Osteocyte (in vitro differentiated cells): ENCODE results near the gene CLPTM1L. TPM values are rescaled to one million over a fixed set of nuclear protein-coding genes. Genes with fewer than 3 reads are reported as not detected.
"Not testable (repeated sequence)": the region's sequence is repeated elsewhere in the genome, so short reads cannot be mapped to it uniquely, and the experiment has no call there.

ENCODE experiments used
- DNase-seq: peaks from one replicate; pipeline ENCODE4 v3.0.0; 2021; ENCODE audit warnings: mixed read lengths; ENCODE audit not compliant: unreplicated experiment; ENCODE audit errors: extremely low spot score
- H3K27ac Mint-ChIP-seq: one replicate; pipeline ENCODE4 v1.8.0; 2021; ENCODE audit warnings: mild to moderate bottlenecking, mixed read lengths; ENCODE audit not compliant: unreplicated experiment
- H3K27me3 Mint-ChIP-seq: one replicate; pipeline ENCODE4 v1.8.0; 2021; ENCODE audit warnings: mixed read lengths; ENCODE audit not compliant: unreplicated experiment
- H3K36me3 Mint-ChIP-seq: one replicate; pipeline ENCODE4 v1.8.0; 2021; ENCODE audit warnings: mixed read lengths; ENCODE audit not compliant: unreplicated experiment
- H3K4me1 Mint-ChIP-seq: one replicate; pipeline ENCODE4 v1.8.0; 2021; ENCODE audit warnings: mixed read lengths; ENCODE audit not compliant: unreplicated experiment
- H3K4me3 Mint-ChIP-seq: one replicate; pipeline ENCODE4 v1.8.0; 2021; ENCODE audit warnings: mild to moderate bottlenecking, moderate library complexity, mixed read lengths; ENCODE audit not compliant: unreplicated experiment
- H3K9me3 Mint-ChIP-seq: one replicate; pipeline ENCODE4 v1.8.0; 2021; ENCODE audit warnings: mixed read lengths; ENCODE audit not compliant: unreplicated experiment
- CTCF ChIP-seq: fragments of 200-600 bp; sonication (generic); IDR thresholded peaks from 2 replicates; pipeline ENCODE4 v1.5.0; 2021; ENCODE audit warnings: antibody characterized with exemption, mild to moderate bottlenecking, moderate library complexity
- total RNA-seq: library from RNA; stranded (reverse); gene quantifications from 2 replicates; pipeline ENCODE4 v1.2.1, GENCODE V29; 2021

Gene CLPTM1L
- total RNA-seq, 1 donor from 2014 or later = 93.1 TPM

- no peak for TF ChIP-seq CTCF
- H3K36me3 Mint-ChIP-seq = peaks cover 31% of the 10 kb centered on the region
- no peak for DNase-seq
Observed at GRCh38 chr5:1331861-1332405, 13.0 kb downstream of the CLPTM1L start.

GRCh38 chr5:1330847-1331831, 13.8 kb downstream of the CLPTM1L start:
- H3K27ac Mint-ChIP-seq = no peak overlapping the region
- DNase-seq = no peak
- H3K36me3 Mint-ChIP-seq = peaks cover 30% of the 10 kb centered on the region
- H3K9me3 Mint-ChIP-seq = peaks cover 6% of the 10 kb centered on the region
- no peaks in the 10 kb centered on the region for H3K27me3 Mint-ChIP-seq
- no peak for TF ChIP-seq CTCF
- H3K4me3 Mint-ChIP-seq = no peak overlapping the region
- H3K4me1 Mint-ChIP-seq = peaks cover 22% of the 10 kb centered on the region

More at GRCh38 chr5:1331861-1332405, 13.0 kb downstream of the CLPTM1L start:
- Mint-ChIP-seq H3K4me1 (peaks cover 16% of the 10 kb centered on the region), H3K27me3 (no peaks in the 10 kb centered on the region), H3K9me3 (peaks cover 6% of the 10 kb centered on the region), H3K27ac (no peak overlapping the region), H3K4me3 (no peak overlapping the region)

- H3K4me3 Mint-ChIP-seq = no peak overlapping the region
- no peak overlapping the region for H3K27ac Mint-ChIP-seq
- no peak for DNase-seq
- no peak for TF ChIP-seq CTCF
- H3K27me3 Mint-ChIP-seq = no peaks in the 10 kb centered on the region
- H3K9me3 Mint-ChIP-seq = peaks cover 6% of the 10 kb centered on the region
- H3K4me1 Mint-ChIP-seq = peaks cover 22% of the 10 kb centered on the region
- peaks cover 35% of the 10 kb centered on the region for H3K36me3 Mint-ChIP-seq
Observed at GRCh38 chr5:1330146-1330846, 14.6 kb downstream of the CLPTM1L start.

- H3K36me3 Mint-ChIP-seq = peaks cover 41% of the 10 kb centered on the region
- no peak for TF ChIP-seq CTCF
- no peak overlapping the region for H3K4me3 Mint-ChIP-seq
- H3K9me3 Mint-ChIP-seq = peaks cover 6% of the 10 kb centered on the region
- peaks cover 22% of the 10 kb centered on the region for H3K4me1 Mint-ChIP-seq
- H3K27me3 Mint-ChIP-seq = no peaks in the 10 kb centered on the region
- peak overlapping the region; percentile 78 for H3K27ac Mint-ChIP-seq
- no peak for DNase-seq
Observed at GRCh38 chr5:1329111-1329579, 15.8 kb downstream of the CLPTM1L start.

- Mint-ChIP-seq H3K36me3 (peaks cover 41% of the 10 kb centered on the region), H3K4me3 (peak overlapping the region; percentile 42), H3K4me1 (peaks cover 22% of the 10 kb centered on the region), H3K27ac (peak overlapping the region; percentile 78)
- DNase-seq, H3K27me3 Mint-ChIP-seq, H3K9me3 Mint-ChIP-seq: not testable (repeated sequence)
Observed at GRCh38 chr5:1328237-1329110, 16.4 kb downstream of the CLPTM1L start.

DNA sequence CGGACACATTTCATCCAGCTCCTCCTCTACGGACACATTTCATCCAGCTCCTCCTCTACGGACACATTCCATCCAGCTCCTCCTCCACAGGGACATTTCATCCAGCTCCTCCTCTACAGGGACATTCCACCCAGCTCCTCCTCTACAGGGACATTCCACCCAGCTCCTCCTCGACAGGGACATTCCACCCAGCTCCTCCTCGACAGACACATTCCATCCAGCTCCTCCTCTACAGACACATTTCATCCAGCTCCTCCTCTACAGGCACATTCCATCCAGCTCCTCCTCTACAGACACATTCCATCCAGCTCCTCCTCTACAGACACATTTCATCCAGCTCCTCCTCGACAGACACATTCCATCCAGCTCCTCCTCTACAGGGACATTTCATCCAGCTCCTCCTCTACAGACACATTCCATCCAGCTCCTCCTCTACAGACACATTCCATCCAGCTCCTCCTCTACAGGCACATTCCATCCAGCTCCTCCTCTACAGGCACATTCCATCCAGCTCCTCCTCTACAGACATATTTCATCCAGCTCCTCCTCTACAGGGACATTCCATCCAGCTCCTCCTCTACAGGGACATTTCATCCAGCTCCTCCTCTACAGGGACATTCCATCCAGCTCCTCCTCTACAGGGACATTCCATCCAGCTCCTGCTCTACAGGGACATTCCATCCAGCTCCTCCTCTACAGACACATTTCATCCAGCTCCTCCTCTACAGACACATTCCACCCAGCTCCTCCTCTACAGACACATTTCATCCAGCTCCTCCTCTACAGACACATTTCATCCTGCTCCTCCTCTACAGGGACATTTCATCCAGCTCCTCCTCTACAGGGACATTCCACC, 17.8 kb downstream of the CLPTM1L start:
- Mint-ChIP-seq H3K36me3 (peaks cover 38% of the 10 kb centered on the region), H3K4me1 (peaks cover 22% of the 10 kb centered on the region), H3K27ac (peak overlapping the region; percentile 47)
- not testable (repeated sequence) for H3K9me3 Mint-ChIP-seq, DNase-seq, H3K4me3 Mint-ChIP-seq, H3K27me3 Mint-ChIP-seq

- H3K4me3 Mint-ChIP-seq, DNase-seq, H3K27me3 Mint-ChIP-seq, H3K9me3 Mint-ChIP-seq: not testable (repeated sequence)
- Mint-ChIP-seq H3K4me1 (peaks cover 22% of the 10 kb centered on the region), H3K36me3 (peaks cover 38% of the 10 kb centered on the region), H3K27ac (peak overlapping the region; percentile 52)
Observed at GRCh38 chr5:1326532-1326875, 18.4 kb downstream of the CLPTM1L start.
